SK-N-SH (cell line): ENCODE results near the gene PDIA6. TPM values are rescaled to one million over a fixed set of nuclear protein-coding genes. Genes with fewer than 3 reads are reported as not detected.
A peak's percentile ranks its signal among the peaks of the same experiment; 100 is the strongest.

ENCODE experiments used
- CTCF ChIA-PET: fragments of 300-600, 350-600 bp; formaldehyde crosslinking; extraction: SDS; loops from one replicate; lab custom pipeline; 2021; lab: Yijun Ruan, JAX
- POLR2A ChIA-PET: fragments of 350-600 bp; sonication (Branson Sonifier 250); formaldehyde crosslinking; extraction: SDS; loops from one replicate; lab custom pipeline; 2020; ENCODE audit warnings: antibody characterized with exemption, inconsistent platforms; lab: Yijun Ruan, JAX
- DNase-seq: peaks from one replicate; pipeline ENCODE4 v3.0.0; 2012
- H2AFZ ChIP-seq: fragments of 200-600 bp; sonication (generic); 2 replicates; pipeline ENCODE4 v1.8.1; 2016; ENCODE audit warnings: antibody characterized with exemption, mild to moderate bottlenecking, low read depth
- H3F3A ChIP-seq: fragments of 200-600 bp; sonication (generic); replicated peaks from 2 replicates; pipeline ENCODE3; 2016; ENCODE audit warnings: antibody characterized with exemption, mild to moderate bottlenecking; ENCODE audit not compliant: insufficient read depth
- H3K27ac ChIP-seq, 2 experiments: fragments of 200-500 bp in 1 of 2; fragments of 200-600 bp in 1 of 2; sonication (Bioruptor generic) in 1 of 2; sonication (generic), shearing (Covaris generic) in 1 of 2; 2 replicates each; pipeline versions ENCODE4 v1.5.1 to v1.6.1; 2014 to 2016; ENCODE audit warnings: low read depth in 2 of 2, inconsistent platforms in 1 of 2, low read length in 1 of 2, mild to moderate bottlenecking in 1 of 2, mixed read lengths in 1 of 2
- H3K27me3 ChIP-seq: fragments of 200-600 bp; sonication (generic), shearing (Covaris generic); 2 replicates; pipeline ENCODE4 v1.6.1; 2016; ENCODE audit warnings: mixed run types; ENCODE audit not compliant: insufficient read depth
- H3K36me3 ChIP-seq, 2 experiments: fragments of 200-500 bp in 1 of 2; fragments of 200-600 bp in 1 of 2; sonication (Bioruptor generic) in 1 of 2; sonication (generic) in 1 of 2; replicated peaks in 1 of 2; 2 replicates each; pipeline versions ENCODE3 to v1.5.1; 2014 to 2016; ENCODE audit warnings: low read length in 1 of 2, mild to moderate bottlenecking in 1 of 2; ENCODE audit not compliant: insufficient read depth in 2 of 2, control insufficient read depth in 1 of 2
- H3K4me1 ChIP-seq, 2 experiments: fragments of 200-500 bp in 1 of 2; fragments of 200-600 bp in 1 of 2; sonication (Bioruptor generic) in 1 of 2; sonication (generic), shearing (Covaris generic) in 1 of 2; 2 replicates each; pipeline versions ENCODE4 v1.5.1 to v1.6.1; 2014 to 2016; ENCODE audit warnings: low read depth in 1 of 2, low read length in 1 of 2, mixed run types in 1 of 2; ENCODE audit not compliant: insufficient read depth in 2 of 2, control insufficient read depth in 1 of 2
- H3K4me2 ChIP-seq: fragments of 200-600 bp; sonication (generic), shearing (Covaris generic); 2 replicates; pipeline ENCODE4 v1.6.1; 2017; ENCODE audit warnings: mixed run types
- H3K4me3 ChIP-seq, 2 experiments: fragments of 200-500 bp in 1 of 2; fragments of 200-600 bp in 1 of 2; sonication (Bioruptor generic) in 1 of 2; sonication (generic), shearing (Covaris generic) in 1 of 2; 2 replicates each; pipeline versions ENCODE4 v1.5.1 to v1.8.1; 2014 to 2016; ENCODE audit warnings: low read depth in 2 of 2, inconsistent platforms in 1 of 2, low read length in 1 of 2, mild to moderate bottlenecking in 1 of 2, mixed read lengths in 1 of 2, moderate library complexity in 1 of 2
- H3K79me2 ChIP-seq: fragments of 200-600 bp; sonication (generic); 2 replicates; pipeline ENCODE4 v1.8.1; 2017; ENCODE audit warnings: mild to moderate bottlenecking; ENCODE audit not compliant: insufficient read depth
- H3K9ac ChIP-seq: fragments of 200-600 bp; sonication (generic); 2 replicates; pipeline ENCODE4 v1.6.1; 2017; ENCODE audit warnings: mixed run types
- H3K9me2 ChIP-seq: fragments of 200-600 bp; sonication (generic); 2 replicates; pipeline ENCODE4 v1.6.1; 2017; ENCODE audit warnings: mixed run types
- H3K9me3 ChIP-seq: fragments of 200-600 bp; sonication (generic); 2 replicates; pipeline ENCODE4 v1.6.1; 2017; ENCODE audit warnings: mixed run types, mild to moderate bottlenecking, moderate library complexity
- H4K20me1 ChIP-seq: fragments of 200-600 bp; sonication (generic); 2 replicates; pipeline ENCODE4 v1.6.1; 2017; ENCODE audit warnings: mild to moderate bottlenecking, mixed run types; ENCODE audit not compliant: insufficient read depth
- CHD2 ChIP-seq: fragments of 150-350 bp; IDR thresholded peaks from 2 replicates; pipeline ENCODE4 v1.6.1; 2018; ENCODE audit warnings: low read length; ENCODE audit not compliant: partially characterized antibody
- ELF1 ChIP-seq: IDR thresholded peaks from 2 replicates; pipeline ENCODE4 v1.4.0; 2012
- FOXJ3 ChIP-seq: sonication (generic); formaldehyde crosslinking; IDR thresholded peaks from 2 replicates; pipeline ENCODE4 v1.5.1; 2020; ENCODE audit warnings: mild to moderate bottlenecking, missing genetic modification reagents
- JUND ChIP-seq: IDR thresholded peaks from 2 replicates; pipeline ENCODE4 v1.4.0; 2012
- MXI1 ChIP-seq: IDR thresholded peaks from 2 replicates; pipeline ENCODE4 v1.6.1; 2012; ENCODE audit warnings: mild to moderate bottlenecking, low read depth, low read length, improper control_type of control experiment
- NRF1 ChIP-seq: IDR thresholded peaks from 2 replicates; pipeline ENCODE4 v1.6.1; 2012; ENCODE audit warnings: low read depth, mild to moderate bottlenecking, low read length
- RXRA ChIP-seq: IDR thresholded peaks from 2 replicates; pipeline ENCODE4 v1.4.0; 2012; ENCODE audit warnings: low read depth, mild to moderate bottlenecking, borderline replicate concordance
- TCF12 ChIP-seq: IDR thresholded peaks from 2 replicates; pipeline ENCODE4 v1.4.0; 2012
- USF1 ChIP-seq: IDR thresholded peaks from 2 replicates; pipeline ENCODE4 v1.4.0; 2012; ENCODE audit warnings: low read depth, borderline replicate concordance
- YY1 ChIP-seq: IDR thresholded peaks from 2 replicates; pipeline ENCODE4 v1.4.0; 2012; ENCODE audit warnings: low read depth, mild to moderate bottlenecking
- WGBS: methylation state at CpG from one replicate; pipeline ENCODE4 v1.1.6; 2017; ENCODE audit warnings: low lambda C conversion rate; 5-methylcytosine and 5-hydroxymethylcytosine counted together
- polyA plus RNA-seq, 3 experiments: library from polyadenylated mRNA; depleted of rRNA; stranded (reverse); fragments of >200 nt; gene quantifications; 2 replicates each; pipeline ENCODE4 v1.2.3, GENCODE V29; 2012
- TF ChIP-seq, protein P1 (sequence below): IDR thresholded peaks from 2 replicates; pipeline ENCODE4 v1.4.0; 2012; ENCODE audit warnings: low read depth

PDIA6 gene
- polyA plus RNA-seq, 1 of the 3 experiments (the other 2 are of a cell fraction), result 325 TPM

DNA sequence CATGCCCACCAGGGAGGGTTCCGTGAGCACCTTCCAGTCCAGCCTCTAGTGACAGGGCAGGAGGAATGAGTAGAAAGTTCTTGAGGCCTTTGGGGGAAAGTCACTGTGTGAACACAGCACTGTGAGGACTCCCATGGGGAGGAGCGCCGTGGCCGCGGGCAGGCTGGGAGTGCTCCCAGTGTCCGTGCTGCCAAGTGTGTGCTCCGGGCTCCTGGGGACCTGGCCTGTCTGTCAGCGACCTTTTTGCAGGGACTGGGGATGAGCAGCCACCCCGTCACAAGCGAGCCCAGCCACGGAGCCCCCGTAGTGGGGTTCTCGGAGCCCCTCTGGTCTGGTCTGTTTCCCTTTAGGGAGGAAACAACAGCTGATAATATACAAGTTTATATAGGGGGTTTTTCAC lies 36.8 kb downstream of the PDIA6 start:
- H3K9me2 ChIP-seq, result no peaks in the 10 kb centered on the region
- H3K9ac ChIP-seq, result no peak overlapping the region
- no peaks in the 10 kb centered on the region for H3F3A ChIP-seq
- H3K4me1 ChIP-seq, result peaks cover 0 to 21% of the 10 kb centered on the region in 2 experiments; a peak in 1 of 4 replicates
- no peak overlapping the region for H3K4me2 ChIP-seq
- CTCF ChIA-PET, result interaction anchor here (1.0 kb wide), 1 partner anchor 56 kb away, joined by 3 read pairs; no protein-coding TSS in a partner anchor
- no peak overlapping the region for H3K27ac ChIP-seq
- H4K20me1 ChIP-seq, result no peaks in the 10 kb centered on the region
- no peak overlapping the region for H2AFZ ChIP-seq
- no peak overlapping the region for H3K4me3 ChIP-seq
- WGBS, result 98% methylated on average over 13 of the region's 13 CpGs
- no peaks in the 10 kb centered on the region for H3K9me3 ChIP-seq
- peak; percentile 42 for DNase-seq
- no peaks in the 10 kb centered on the region for H3K79me2 ChIP-seq
- no peak for TF ChIP-seq JUND
- no peak for TF ChIP-seq USF1
- no peak for TF ChIP-seq ELF1
- TF ChIP-seq YY1, result no peak
- TF ChIP-seq TCF12, result no peak
- no peak for TF ChIP-seq CHD2
- TF ChIP-seq, protein P1, sequence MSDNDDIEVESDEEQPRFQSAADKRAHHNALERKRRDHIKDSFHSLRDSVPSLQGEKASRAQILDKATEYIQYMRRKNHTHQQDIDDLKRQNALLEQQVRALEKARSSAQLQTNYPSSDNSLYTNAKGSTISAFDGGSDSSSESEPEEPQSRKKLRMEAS, result no peak
- no peak for TF ChIP-seq RXRA
- no peak for TF ChIP-seq FOXJ3 (CRISPR knock-in tag)
- no peak for TF ChIP-seq MXI1
- H3K27me3 ChIP-seq, result no peaks in the 10 kb centered on the region
- POLR2A ChIA-PET, result no interaction called here
- peaks cover under 1 to 10% of the 10 kb centered on the region in 2 experiments for H3K36me3 ChIP-seq

DNA sequence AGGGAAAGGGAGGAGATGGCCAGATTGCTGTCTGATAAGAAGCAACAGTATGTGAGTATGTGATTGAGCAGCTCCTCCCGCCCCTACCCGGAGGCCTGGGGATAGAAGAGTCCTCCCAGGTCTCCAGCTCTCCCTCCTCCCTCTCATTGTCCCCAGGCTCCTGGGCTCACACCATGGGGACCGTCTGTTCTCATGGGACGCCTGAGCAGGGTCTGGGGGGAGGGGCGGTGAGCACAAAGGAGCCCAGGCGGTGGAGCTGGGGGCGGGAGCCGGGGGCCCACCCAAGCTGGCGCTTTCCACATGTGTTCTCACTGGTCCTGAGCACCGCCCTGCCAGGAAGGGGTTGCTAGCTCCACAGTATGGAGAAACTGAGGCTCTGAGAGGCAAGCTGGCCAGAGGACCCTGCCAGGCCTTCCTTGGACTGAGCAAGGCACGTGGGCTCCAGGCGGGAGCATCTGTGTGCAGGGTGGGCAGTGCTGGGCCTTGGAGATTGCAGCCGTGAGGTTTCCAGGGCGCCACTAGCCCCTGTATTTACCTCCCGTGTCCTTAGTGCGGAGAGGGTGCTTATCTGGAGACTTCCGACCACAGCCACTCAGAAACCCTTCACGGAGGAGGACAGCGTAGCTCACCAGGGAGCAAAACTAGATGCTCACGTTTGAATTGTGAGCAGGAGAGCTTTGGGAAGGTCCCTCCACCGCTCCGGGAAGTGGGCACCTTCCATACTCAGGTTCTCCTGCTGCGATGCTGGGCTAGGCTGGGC lies 37.4 kb downstream of the PDIA6 start:
- Histone ChIP-seq H3F3A (no peaks in the 10 kb centered on the region), H3K27ac (peak overlapping the region in 1 of 2 experiments; percentile 66; a peak in 1 of 4 replicates), H3K9me2 (no peaks in the 10 kb centered on the region), H3K9ac (no peak overlapping the region), H4K20me1 (no peaks in the 10 kb centered on the region), H3K9me3 (no peaks in the 10 kb centered on the region), H3K36me3 (peaks cover 0 to 8% of the 10 kb centered on the region in 2 experiments), H3K4me1 (peaks cover 0 to 21% of the 10 kb centered on the region in 2 experiments; a peak in 1 of 4 replicates), H3K27me3 (no peaks in the 10 kb centered on the region), H3K79me2 (no peaks in the 10 kb centered on the region), H3K4me3 (no peak overlapping the region), H3K4me2 (no peak overlapping the region), H2AFZ (no peak overlapping the region)
- 90% methylated on average over 22 of the region's 23 CpGs for WGBS
- TF ChIP-seq FOXJ3 (CRISPR knock-in tag) (no peak), JUND (no peak), NRF1 (no peak)
- ChIA-PET POLR2A (no interaction called here), CTCF (interaction anchor here (0.6 to 1.0 kb wide), 4 partner anchors 24 to 369 kb away, joined by 3 read pairs; no protein-coding TSS in a partner anchor)
- DNase-seq, result peak; percentile 58
